Central memory CD8-positive, alpha-beta T cell (primary cell): ENCODE results near the gene ZNF83.
"Not testable (repeated sequence)": the region's sequence is repeated elsewhere in the genome, so short reads cannot be mapped to it uniquely, and the experiment has no call there.

Experiments
- ATAC-seq: fragments of 150-1000 bp; cut with Tn5 transposase; replicated peaks from 2 replicates; pipeline ENCODE4 v1.10.0; 2022; ENCODE audit warnings: mild to moderate bottlenecking, moderate FRiP score, moderate number of reproducible peaks; ENCODE audit not compliant: poor library complexity, severe bottlenecking; ENCODE audit errors: extremely low read depth
- DNase-seq, 2 donors: peaks; one replicate each; pipeline ENCODE4 v3.0.0; 2021; ENCODE audit warnings: low spot score in 2 of 2
- H3K27ac Mint-ChIP-seq: one replicate; pipeline ENCODE4 v1.8.0; 2022; ENCODE audit warnings: low read depth, mild to moderate bottlenecking, moderate library complexity, mixed read lengths
- H3K27me3 Mint-ChIP-seq: one replicate; pipeline ENCODE4 v1.8.0; 2022; ENCODE audit warnings: mixed read lengths
- H3K36me3 Mint-ChIP-seq: one replicate; pipeline ENCODE4 v1.8.0; 2022; ENCODE audit warnings: mild to moderate bottlenecking, moderate library complexity, mixed read lengths; ENCODE audit not compliant: insufficient read depth
- H3K4me1 Mint-ChIP-seq: one replicate; pipeline ENCODE4 v1.8.0; 2022; ENCODE audit warnings: mixed read lengths
- H3K4me3 Mint-ChIP-seq: one replicate; pipeline ENCODE4 v1.8.0; 2022; ENCODE audit warnings: mild to moderate bottlenecking, moderate library complexity, mixed read lengths
- H3K9me3 Mint-ChIP-seq: one replicate; pipeline ENCODE4 v1.8.0; 2022; ENCODE audit warnings: mixed read lengths

The ZNF83 gene

DNA sequence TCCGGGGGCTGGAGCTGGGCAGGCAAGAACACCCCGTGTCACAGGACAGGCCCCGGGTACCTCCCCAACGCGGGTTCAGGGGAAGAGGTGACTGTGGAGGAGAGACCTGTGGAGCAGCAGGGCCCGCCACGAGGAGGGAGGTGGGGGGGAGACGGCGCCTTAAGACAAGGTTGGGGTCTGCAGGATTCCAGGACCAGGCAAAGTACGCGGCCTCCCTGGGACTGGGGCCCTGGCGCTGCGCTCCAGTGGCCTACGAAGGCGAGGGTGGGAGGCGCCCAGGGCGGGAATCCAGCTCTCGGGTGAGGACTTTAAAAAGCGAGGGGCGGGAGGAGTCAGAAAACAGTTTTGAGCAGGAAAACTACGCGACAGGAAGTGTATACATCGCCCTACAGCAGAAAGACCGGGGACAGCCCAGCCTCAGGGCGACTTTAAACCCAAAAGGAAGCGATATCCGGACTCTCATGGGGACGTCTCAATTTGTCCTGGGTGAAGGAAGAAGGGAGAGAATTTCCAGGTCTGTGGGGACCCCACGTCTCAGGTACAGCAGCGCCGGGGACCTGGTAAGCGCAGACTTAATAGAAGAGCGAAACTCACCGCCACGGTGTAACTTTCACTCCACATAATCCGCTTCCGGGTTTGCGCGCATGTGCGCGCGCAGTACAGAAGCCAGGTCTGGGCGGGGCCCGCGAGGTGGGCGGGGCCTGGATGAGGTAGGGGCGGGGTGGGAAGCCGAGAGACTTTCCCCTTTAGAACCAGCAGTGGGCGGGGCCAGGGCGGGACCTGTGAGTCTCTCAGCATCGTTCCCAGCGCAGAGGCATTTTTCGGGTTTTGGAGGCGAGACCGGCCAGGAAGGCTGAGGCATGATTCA is at the start of gene ZNF83:
Gene ZNF83, minus strand, starts transcription at position 638 of the 868 bp plus-strand sequence.
- Mint-ChIP-seq H3K4me1 (peaks cover 15% of the 10 kb centered on the region), H3K27ac (peak within 1 kb of the TSS; percentile 85), H3K4me3 (peak within 1 kb of the TSS; percentile 94), H3K9me3 (no peaks in the 10 kb centered on the region), H3K36me3 (peaks cover 12% of the 10 kb centered on the region), H3K27me3 (no peaks in the 10 kb centered on the region)
- DNase-seq, result peak; percentile 94 to 95
- ATAC-seq, result peak; percentile 90

GRCh38 chr19:52687684-52688083 is 49.5 kb upstream of the ZNF83 start:
- peaks cover 38% of the 10 kb centered on the region for H3K4me1 Mint-ChIP-seq
- ATAC-seq (no peak), DNase-seq (no peak)
- H3K27me3 Mint-ChIP-seq, result no peaks in the 10 kb centered on the region
- no peak overlapping the region for H3K4me3 Mint-ChIP-seq
- no peak overlapping the region for H3K27ac Mint-ChIP-seq
- H3K9me3 Mint-ChIP-seq, result no peaks in the 10 kb centered on the region
- H3K36me3 Mint-ChIP-seq, result peaks cover 18% of the 10 kb centered on the region

GRCh38 chr19:52685811-52686210 is 47.7 kb upstream of the ZNF83 start:
- H3K27ac Mint-ChIP-seq, result no peak overlapping the region

DNA sequence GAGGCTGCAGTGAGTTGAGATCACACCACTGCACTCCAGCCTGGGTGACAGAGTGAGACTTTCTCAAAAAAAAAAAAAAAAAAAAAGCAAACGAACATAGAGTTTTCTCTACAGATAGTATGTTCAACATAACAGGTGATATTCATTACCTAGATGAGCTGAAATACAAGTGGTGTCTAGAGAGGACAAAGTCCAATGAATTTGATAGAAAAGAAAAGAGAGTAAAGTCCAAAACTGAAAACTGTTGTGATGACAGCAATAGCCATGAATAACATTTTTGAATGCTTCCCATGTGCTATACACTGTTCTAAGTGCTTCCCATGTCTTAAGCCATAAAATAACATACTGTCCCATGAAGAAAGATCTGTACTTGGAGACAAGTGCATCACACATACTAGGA is 43.1 kb upstream of the ZNF83 start:
- not testable (repeated sequence) for H3K36me3 Mint-ChIP-seq, DNase-seq, H3K9me3 Mint-ChIP-seq, H3K27me3 Mint-ChIP-seq, H3K27ac Mint-ChIP-seq, H3K4me3 Mint-ChIP-seq, ATAC-seq
- peaks cover 17% of the 10 kb centered on the region for H3K4me1 Mint-ChIP-seq

More at GRCh38 chr19:52685811-52686210, 47.7 kb upstream of the ZNF83 start:
- ATAC-seq, result no peak
- no peak for DNase-seq
- no peak overlapping the region for H3K4me3 Mint-ChIP-seq
- peaks cover 16% of the 10 kb centered on the region for H3K36me3 Mint-ChIP-seq
- no peaks in the 10 kb centered on the region for H3K9me3 Mint-ChIP-seq
- H3K4me1 Mint-ChIP-seq, result peaks cover 33% of the 10 kb centered on the region
- H3K27me3 Mint-ChIP-seq, result no peaks in the 10 kb centered on the region

GRCh38 chr19:52679598-52679997 is 41.4 kb upstream of the ZNF83 start:
- DNase-seq (no peak), ATAC-seq (no peak)
- Mint-ChIP-seq H3K36me3 (peaks cover 1% of the 10 kb centered on the region), H3K27ac (no peak overlapping the region), H3K27me3 (no peaks in the 10 kb centered on the region), H3K9me3 (no peaks in the 10 kb centered on the region), H3K4me3 (no peak overlapping the region), H3K4me1 (peaks cover 25% of the 10 kb centered on the region)

DNA sequence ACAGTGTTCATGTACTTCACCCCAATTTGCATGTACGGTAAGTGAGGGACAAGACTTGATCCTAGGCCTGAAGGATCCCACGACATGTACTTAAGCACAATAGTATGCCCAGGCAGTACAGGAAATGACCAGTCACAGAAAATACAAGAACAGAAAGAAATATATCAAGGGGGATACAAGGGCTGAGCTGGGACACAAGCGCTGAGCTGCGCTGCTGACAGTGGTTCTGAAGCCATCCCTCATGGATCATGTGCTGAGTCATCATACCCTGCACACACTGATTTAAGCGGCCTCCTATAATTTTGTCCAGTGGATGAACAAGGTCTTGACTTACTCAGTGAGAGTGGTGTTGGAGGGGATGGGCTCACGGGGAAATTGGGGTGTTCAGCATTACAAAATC is 37.1 kb upstream of the ZNF83 start:
- H3K36me3 Mint-ChIP-seq, H3K27me3 Mint-ChIP-seq, H3K9me3 Mint-ChIP-seq, H3K4me3 Mint-ChIP-seq, DNase-seq, ATAC-seq: not testable (repeated sequence)
- Mint-ChIP-seq H3K4me1 (peaks cover 28% of the 10 kb centered on the region), H3K27ac (peak overlapping the region; percentile 3)

DNA sequence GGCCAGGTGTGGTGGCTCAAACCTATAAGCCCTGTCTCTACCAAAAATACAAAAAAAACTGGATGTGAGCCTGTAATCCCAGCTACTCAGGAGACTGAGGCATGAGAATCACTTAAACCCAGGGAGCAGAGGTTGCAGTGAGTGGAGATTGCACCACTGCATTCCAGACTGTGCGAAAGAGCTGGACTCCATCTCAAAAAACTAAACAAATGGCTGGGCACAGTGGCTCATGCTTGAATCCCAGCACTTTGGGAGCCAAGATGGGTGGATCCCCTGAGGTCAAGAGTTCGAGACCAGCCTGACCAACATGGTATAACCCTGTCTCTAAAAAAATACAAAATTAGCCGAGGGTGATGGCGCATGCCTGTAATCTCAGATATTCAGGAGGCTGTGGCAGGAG is 34.9 kb upstream of the ZNF83 start:
- ATAC-seq, result no peak
- peaks cover 23% of the 10 kb centered on the region for H3K4me1 Mint-ChIP-seq
- H3K27me3 Mint-ChIP-seq, result no peaks in the 10 kb centered on the region
- no peak for DNase-seq
- H3K4me3 Mint-ChIP-seq, result no peak overlapping the region
- H3K27ac Mint-ChIP-seq, result no peak overlapping the region
- no peaks in the 10 kb centered on the region for H3K9me3 Mint-ChIP-seq
- H3K36me3 Mint-ChIP-seq, result peaks cover 1% of the 10 kb centered on the region

- no peaks in the 10 kb centered on the region for H3K9me3 Mint-ChIP-seq
- H3K36me3 Mint-ChIP-seq, result peaks cover 3% of the 10 kb centered on the region
- no peaks in the 10 kb centered on the region for H3K27me3 Mint-ChIP-seq
- H3K27ac Mint-ChIP-seq, result peak overlapping the region; percentile 56
- peaks cover 22% of the 10 kb centered on the region for H3K4me1 Mint-ChIP-seq
- ATAC-seq (no peak), DNase-seq (no peak)
- no peak overlapping the region for H3K4me3 Mint-ChIP-seq
These were observed 31.9 kb upstream of the ZNF83 start for GRCh38 chr19:52670046-52670445.

- no peaks in the 10 kb centered on the region for H3K27me3 Mint-ChIP-seq
- H3K4me3 Mint-ChIP-seq, result no peak overlapping the region
- H3K4me1 Mint-ChIP-seq, result peaks cover 19% of the 10 kb centered on the region
- ATAC-seq, result no peak
- H3K27ac Mint-ChIP-seq, result peak overlapping the region; percentile 56
- peaks cover 3% of the 10 kb centered on the region for H3K36me3 Mint-ChIP-seq
- H3K9me3 Mint-ChIP-seq, result no peaks in the 10 kb centered on the region
- DNase-seq, result no peak
These were observed 31.4 kb upstream of the ZNF83 start for GRCh38 chr19:52669586-52669985.

- peaks cover 13% of the 10 kb centered on the region for H3K4me1 Mint-ChIP-seq
- no peak overlapping the region for H3K4me3 Mint-ChIP-seq
- DNase-seq (no peak), ATAC-seq (no peak)
- H3K9me3 Mint-ChIP-seq, result no peaks in the 10 kb centered on the region
- H3K36me3 Mint-ChIP-seq, result peaks cover 3% of the 10 kb centered on the region
- no peaks in the 10 kb centered on the region for H3K27me3 Mint-ChIP-seq
- H3K27ac Mint-ChIP-seq, result no peak overlapping the region
These were observed 29.8 kb upstream of the ZNF83 start for GRCh38 chr19:52667972-52668371.

DNA sequence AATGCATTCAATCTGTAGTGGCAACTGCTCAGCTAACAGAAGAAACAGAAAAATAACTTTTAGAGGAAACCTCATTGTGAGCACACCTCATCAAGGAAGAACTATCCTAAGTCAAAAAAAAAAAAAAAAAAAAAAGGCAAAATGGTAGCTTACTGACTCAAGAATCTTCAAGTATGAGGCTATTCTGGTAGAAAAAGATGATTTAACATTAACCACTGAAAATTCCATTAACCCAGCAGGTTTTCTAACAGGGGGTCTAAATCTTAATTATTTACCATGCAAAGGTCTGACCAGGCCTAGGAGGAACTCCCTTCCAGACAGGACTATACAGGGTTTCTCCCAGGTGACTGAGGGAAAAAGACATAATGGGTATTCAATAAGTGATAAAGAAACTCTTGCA is 28.4 kb upstream of the ZNF83 start:
- no peak for ATAC-seq
- H3K27me3 Mint-ChIP-seq, result no peaks in the 10 kb centered on the region
- no peak overlapping the region for H3K4me3 Mint-ChIP-seq
- no peak overlapping the region for H3K27ac Mint-ChIP-seq
- no peaks in the 10 kb centered on the region for H3K9me3 Mint-ChIP-seq
- DNase-seq, result no peak
- H3K36me3 Mint-ChIP-seq, result peaks cover 5% of the 10 kb centered on the region
- peaks cover 15% of the 10 kb centered on the region for H3K4me1 Mint-ChIP-seq

DNA sequence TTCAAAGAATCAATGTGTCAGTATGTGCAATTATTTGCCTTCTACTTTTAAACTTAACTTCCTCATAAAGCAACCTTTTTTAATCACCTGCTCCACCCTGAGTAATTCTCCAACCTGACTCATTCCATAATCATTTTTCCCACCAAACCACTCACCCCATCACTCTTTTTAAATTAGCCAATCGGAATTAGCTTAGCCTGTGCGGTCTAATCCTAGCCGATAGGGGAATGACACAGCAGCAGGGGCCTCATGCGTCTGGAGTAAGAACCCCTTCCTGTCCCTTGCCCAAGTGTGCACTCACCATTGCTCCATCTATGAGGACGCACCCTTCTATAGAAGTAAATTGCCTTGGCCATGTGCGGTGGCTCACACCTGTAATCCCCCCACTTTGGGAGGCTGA is 27.4 kb upstream of the ZNF83 start:
- Mint-ChIP-seq H3K36me3 (peaks cover 6% of the 10 kb centered on the region), H3K27me3 (no peaks in the 10 kb centered on the region), H3K4me1 (peaks cover 19% of the 10 kb centered on the region), H3K9me3 (no peaks in the 10 kb centered on the region), H3K27ac (no peak overlapping the region), H3K4me3 (no peak overlapping the region)
- DNase-seq (no peak), ATAC-seq (no peak)

- ATAC-seq (no peak), DNase-seq (no peak)
- Mint-ChIP-seq H3K9me3 (no peaks in the 10 kb centered on the region), H3K27ac (no peak overlapping the region), H3K4me3 (no peak overlapping the region), H3K27me3 (no peaks in the 10 kb centered on the region), H3K4me1 (peaks cover 16% of the 10 kb centered on the region), H3K36me3 (peaks cover 7% of the 10 kb centered on the region)
These were observed 26.9 kb upstream of the ZNF83 start for GRCh38 chr19:52665027-52665426.
